SK-N-SH treated with all-trans-retinoic acid at 6 μM for 48 hours (cell line): ENCODE data around the gene ICAM3.

Experiments used
- ATAC-seq: fragments of 200-7000 bp; cut with Tn5 transposase; 3 replicates; pipeline ENCODE4 v1.9.1; 2020; ENCODE audit warnings: mild to moderate bottlenecking, moderate library complexity
- ARNTL ChIP-seq: fragments of 450-650 bp; formaldehyde crosslinking; IDR thresholded peaks from 2 replicates; pipeline ENCODE4 v1.5.0; 2020; ENCODE audit warnings: low read depth, mild to moderate bottlenecking, moderate library complexity, borderline replicate concordance
- BACH2 ChIP-seq: fragments of 250-450 bp; sonication (Bioruptor Pico); IDR thresholded peaks from 2 replicates; pipeline ENCODE4 v1.9.0; 2021; ENCODE audit warnings: mild to moderate bottlenecking, borderline replicate concordance
- ESRRG ChIP-seq: fragments of 250-450 bp; sonication (Bioruptor Pico); IDR thresholded peaks from 2 replicates; pipeline ENCODE4 v1.6.1; 2021; ENCODE audit warnings: mild to moderate bottlenecking
- GLIS3 ChIP-seq: fragments of 250-450 bp; sonication (Bioruptor Pico); IDR thresholded peaks from 2 replicates; pipeline ENCODE4 v1.5.0; 2020; ENCODE audit warnings: mild to moderate bottlenecking, moderate library complexity
- ISL1 ChIP-seq: fragments of 250-450 bp; sonication (Bioruptor Pico); IDR thresholded peaks from 2 replicates; pipeline ENCODE4 v2.1.2; 2022; ENCODE audit warnings: mild to moderate bottlenecking, moderate library complexity
- OSR1 ChIP-seq: fragments of 250-450 bp; sonication (Bioruptor Pico); IDR thresholded peaks from 2 replicates; pipeline ENCODE4 v1.8.0; 2022; ENCODE audit warnings: moderate library complexity, mild to moderate bottlenecking, inconsistent platforms
- POU6F1 ChIP-seq: fragments of 250-450 bp; sonication (Bioruptor Pico); IDR thresholded peaks from 2 replicates; pipeline ENCODE4 v1.8.0; 2021; ENCODE audit warnings: low read depth, mild to moderate bottlenecking, moderate library complexity, borderline replicate concordance
- PPARA ChIP-seq: fragments of 250-450 bp; sonication (Bioruptor Pico); IDR thresholded peaks from 2 replicates; pipeline ENCODE4 v1.5.0; 2020; ENCODE audit warnings: mild to moderate bottlenecking, borderline replicate concordance
- RARB ChIP-seq: fragments of 250-450 bp; sonication (Bioruptor Pico); IDR thresholded peaks from 2 replicates; pipeline ENCODE4 v1.8.0; 2021; ENCODE audit warnings: mild to moderate bottlenecking, moderate library complexity
- SNAI2 ChIP-seq: fragments of 250-450 bp; sonication (Bioruptor Pico); IDR thresholded peaks from 2 replicates; pipeline ENCODE4 v1.5.0; 2020; ENCODE audit warnings: mild to moderate bottlenecking, moderate library complexity
- TCF4 ChIP-seq: fragments of 250-450 bp; sonication (Bioruptor Pico); IDR thresholded peaks from 2 replicates; pipeline ENCODE4 v1.8.0; 2021; ENCODE audit warnings: mild to moderate bottlenecking, moderate library complexity, borderline replicate concordance
- TOX ChIP-seq: fragments of 250-450 bp; sonication (Bioruptor Pico); IDR thresholded peaks from 2 replicates; pipeline ENCODE4 v1.8.0; 2021; ENCODE audit warnings: mild to moderate bottlenecking, moderate library complexity, borderline replicate concordance
- TSHZ2 ChIP-seq: fragments of 250-450 bp; sonication (Bioruptor Pico); IDR thresholded peaks from 2 replicates; pipeline ENCODE4 v1.5.0; 2020; ENCODE audit warnings: mild to moderate bottlenecking, moderate library complexity
- ZC3H10 ChIP-seq: fragments of 250-450 bp; sonication (Bioruptor Pico); IDR thresholded peaks from 2 replicates; pipeline ENCODE4 v1.5.1; 2021; ENCODE audit warnings: mild to moderate bottlenecking, moderate library complexity
- ZFP3 ChIP-seq: fragments of 250-450 bp; sonication (Bioruptor Pico); IDR thresholded peaks from 2 replicates; pipeline ENCODE4 v1.5.0; 2020; ENCODE audit warnings: mild to moderate bottlenecking, moderate library complexity
- ZFP30 ChIP-seq: fragments of 450-650 bp; formaldehyde crosslinking; IDR thresholded peaks from 2 replicates; pipeline ENCODE4 v1.5.0; 2022; ENCODE audit warnings: mild to moderate bottlenecking, moderate library complexity
- ZNF70 ChIP-seq: fragments of 450-650 bp; formaldehyde crosslinking; IDR thresholded peaks from 2 replicates; pipeline ENCODE4 v1.5.0; 2020; ENCODE audit warnings: mild to moderate bottlenecking, moderate library complexity
- ZNF8 ChIP-seq: fragments of 450-650 bp; formaldehyde crosslinking; IDR thresholded peaks from 2 replicates; pipeline ENCODE4 v1.5.0; 2020; ENCODE audit warnings: mild to moderate bottlenecking, moderate library complexity
- TF ChIP-seq, protein P1 (sequence below): fragments of 250-450 bp; sonication (Bioruptor Pico); IDR thresholded peaks from 2 replicates; pipeline ENCODE4 v1.5.1; 2020; ENCODE audit warnings: low read depth, mild to moderate bottlenecking, moderate library complexity

ICAM3 gene

GRCh38 chr19:10306327-10306726 lies 33.1 kb downstream of the ICAM3 start (continued):
- TF ChIP-seq OSR1 (CRISPR knock-in tag) (no peak), SNAI2 (no peak), PPARA (CRISPR knock-in tag) (no peak)

DNA sequence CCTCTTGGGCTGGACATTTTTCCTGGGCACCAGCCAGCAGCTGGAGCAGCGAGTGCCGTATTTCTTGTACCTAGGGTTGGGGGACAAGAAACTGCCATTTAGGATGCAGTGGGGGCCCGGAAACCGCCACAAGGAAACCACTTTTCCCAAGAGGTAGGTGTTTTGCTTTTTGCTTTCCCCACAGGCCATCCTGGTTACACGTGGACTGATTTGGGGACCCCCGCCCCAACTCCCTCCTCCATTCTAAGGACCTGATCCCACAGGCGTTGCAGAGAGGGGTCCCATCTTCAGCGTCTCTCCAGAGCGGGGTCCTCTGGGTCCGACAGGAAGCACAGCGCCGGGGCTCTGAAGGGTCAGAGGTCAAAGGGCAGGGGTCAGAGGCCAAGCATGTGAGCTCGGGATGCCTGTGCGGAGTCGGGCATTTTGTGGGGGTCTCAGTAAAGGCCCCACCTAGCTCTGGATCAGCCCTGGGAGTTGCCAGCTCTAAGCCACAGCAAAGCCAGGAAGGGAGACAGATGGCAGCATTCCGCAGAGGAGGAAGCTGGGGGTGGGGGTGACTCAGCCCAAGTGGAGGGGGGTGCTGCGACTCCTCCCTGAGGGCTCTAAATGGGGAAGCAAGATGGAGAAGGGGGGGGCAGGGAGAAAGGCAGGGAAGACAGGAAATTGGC lies 34.2 kb downstream of the ICAM3 start:
- no peak for TF ChIP-seq RARB
- no peak for TF ChIP-seq ESRRG (CRISPR knock-in tag)
- no peak for TF ChIP-seq ZNF70
- no peak for TF ChIP-seq GLIS3
- TF ChIP-seq TSHZ2 (CRISPR knock-in tag), result no peak
- no peak for TF ChIP-seq ZFP30 (CRISPR knock-in tag)
- no peak for TF ChIP-seq OSR1 (CRISPR knock-in tag)
- TF ChIP-seq ZC3H10 (CRISPR knock-in tag), result no peak
- TF ChIP-seq TOX, result no peak
- TF ChIP-seq, protein P1, sequence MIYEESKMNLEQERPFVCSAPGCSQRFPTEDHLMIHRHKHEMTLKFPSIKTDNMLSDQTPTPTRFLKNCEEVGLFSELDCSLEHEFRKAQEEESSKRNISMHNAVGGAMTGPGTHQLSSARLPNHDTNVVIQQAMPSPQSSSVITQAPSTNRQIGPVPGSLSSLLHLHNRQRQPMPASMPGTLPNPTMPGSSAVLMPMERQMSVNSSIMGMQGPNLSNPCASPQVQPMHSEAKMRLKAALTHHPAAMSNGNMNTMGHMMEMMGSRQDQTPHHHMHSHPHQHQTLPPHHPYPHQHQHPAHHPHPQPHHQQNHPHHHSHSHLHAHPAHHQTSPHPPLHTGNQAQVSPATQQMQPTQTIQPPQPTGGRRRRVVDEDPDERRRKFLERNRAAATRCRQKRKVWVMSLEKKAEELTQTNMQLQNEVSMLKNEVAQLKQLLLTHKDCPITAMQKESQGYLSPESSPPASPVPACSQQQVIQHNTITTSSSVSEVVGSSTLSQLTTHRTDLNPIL (CRISPR knock-in tag), result no peak
- TF ChIP-seq PPARA (CRISPR knock-in tag), result no peak
- TF ChIP-seq ZFP3, result no peak
- no peak for TF ChIP-seq ISL1 (CRISPR knock-in tag)

GRCh38 chr19:10299545-10300458 lies 39.6 kb downstream of the ICAM3 start:
- TF ChIP-seq ISL1 (CRISPR knock-in tag) (no peak), ZNF8 (CRISPR knock-in tag) (no peak), ESRRG (CRISPR knock-in tag) (no peak), POU6F1 (CRISPR knock-in tag) (no peak), GLIS3 (no peak), TOX (no peak), TCF4 (no peak), ARNTL (no peak), BACH2 (no peak), RARB (no peak)
- TF ChIP-seq, protein P1 (CRISPR knock-in tag), result no peak
- no peak for ATAC-seq

More for the DNA sequence above, 34.2 kb downstream of the ICAM3 start:
- ATAC-seq, result peak; percentile 41; the same call in 1 of the 3 replicates

DNA sequence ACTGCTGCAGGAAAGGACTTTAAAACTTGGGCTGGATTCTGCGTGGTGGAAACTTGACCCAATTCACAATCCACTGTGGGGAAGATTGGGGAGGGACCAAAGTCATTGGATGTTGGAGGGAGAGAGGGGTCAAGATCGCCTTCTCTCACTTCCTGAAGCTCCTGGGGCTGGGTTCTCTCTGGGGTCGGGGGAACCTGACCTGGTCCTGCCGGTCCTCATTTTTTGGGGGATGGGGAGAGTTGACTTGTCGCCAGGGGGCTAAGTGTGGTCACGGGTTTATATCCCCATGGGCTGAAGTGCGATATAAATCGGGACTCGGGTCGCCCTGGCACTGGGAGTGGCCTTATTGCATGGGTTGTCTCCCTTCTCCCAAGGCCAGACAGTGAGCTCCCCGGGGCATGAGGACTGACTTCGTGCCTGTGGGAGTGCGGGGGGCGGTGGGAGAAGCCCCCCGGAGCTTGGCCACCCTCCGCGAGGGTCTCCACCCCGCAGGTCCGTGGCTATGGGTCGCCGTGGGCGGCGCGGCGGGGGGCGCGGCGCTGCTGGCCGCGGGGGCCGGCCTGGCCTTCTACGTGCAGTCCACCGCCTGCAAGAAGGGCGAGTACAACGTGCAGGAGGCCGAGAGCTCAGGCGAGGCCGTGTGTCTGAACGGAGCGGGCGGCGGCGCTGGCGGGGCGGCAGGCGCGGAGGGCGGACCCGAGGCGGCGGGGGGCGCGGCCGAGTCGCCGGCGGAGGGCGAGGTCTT lies 43.4 kb downstream of the ICAM3 start:
- TF ChIP-seq TSHZ2 (CRISPR knock-in tag) (no peak), TOX (no peak), GLIS3 (no peak), TCF4 (no peak), ARNTL (no peak)
- TF ChIP-seq, protein P1 (CRISPR knock-in tag), result no peak
- ATAC-seq, result no peak
